Measurements from ENCODE around the gene EFCAB6.

- no peak for TF ChIP-seq RCOR1 (conservative IDR thresholded peaks at IDR 0.05; ENCODE audit: low read depth, low read length)
- no peak for TF ChIP-seq CTCF (IDR thresholded peaks at IDR 0.05 in 2 of 3, conservative IDR thresholded peaks at IDR 0.05 in 1 of 3; ENCODE audit: control insufficient read depth in 2 of 3, extremely low read depth in 1 of 3, insufficient read depth in 1 of 3, low read depth in 3 of 3, low read length in 3 of 3)
These were observed 65.0 kb downstream of the EFCAB6 start for GRCh38 chr22:43747058-43747457.

Data from GM12878 (cell line).